Parietal lobe (tissue), 2 donors: ENCODE measurements around the gene REXO5. TPM values are rescaled to one million over a fixed set of nuclear protein-coding genes. Genes with fewer than 3 reads are reported as not detected.

Source experiments
- small RNA-seq: library from RNA; depleted of rRNA; stranded (forward); fragments of <200 nt; gene quantifications from one replicate; pipeline ENCODE3, GENCODE V24; 2014; ENCODE audit warnings: low replicate concordance
- total RNA-seq: library from RNA; depleted of rRNA; stranded (reverse); fragments of >200 nt; gene quantifications from one replicate; pipeline ENCODE4 v1.2.3, GENCODE V29; 2014

Gene REXO5, protein sequence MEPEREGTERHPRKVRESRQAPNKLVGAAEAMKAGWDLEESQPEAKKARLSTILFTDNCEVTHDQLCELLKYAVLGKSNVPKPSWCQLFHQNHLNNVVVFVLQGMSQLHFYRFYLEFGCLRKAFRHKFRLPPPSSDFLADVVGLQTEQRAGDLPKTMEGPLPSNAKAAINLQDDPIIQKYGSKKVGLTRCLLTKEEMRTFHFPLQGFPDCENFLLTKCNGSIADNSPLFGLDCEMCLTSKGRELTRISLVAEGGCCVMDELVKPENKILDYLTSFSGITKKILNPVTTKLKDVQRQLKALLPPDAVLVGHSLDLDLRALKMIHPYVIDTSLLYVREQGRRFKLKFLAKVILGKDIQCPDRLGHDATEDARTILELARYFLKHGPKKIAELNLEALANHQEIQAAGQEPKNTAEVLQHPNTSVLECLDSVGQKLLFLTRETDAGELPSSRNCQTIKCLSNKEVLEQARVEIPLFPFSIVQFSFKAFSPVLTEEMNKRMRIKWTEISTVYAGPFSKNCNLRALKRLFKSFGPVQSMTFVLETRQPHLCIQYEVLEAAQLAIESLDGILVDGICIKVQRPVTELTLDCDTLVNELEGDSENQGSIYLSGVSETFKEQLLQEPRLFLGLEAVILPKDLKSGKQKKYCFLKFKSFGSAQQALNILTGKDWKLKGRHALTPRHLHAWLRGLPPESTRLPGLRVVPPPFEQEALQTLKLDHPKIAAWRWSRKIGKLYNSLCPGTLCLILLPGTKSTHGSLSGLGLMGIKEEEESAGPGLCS
- total RNA-seq: 15.0 TPM

DNA sequence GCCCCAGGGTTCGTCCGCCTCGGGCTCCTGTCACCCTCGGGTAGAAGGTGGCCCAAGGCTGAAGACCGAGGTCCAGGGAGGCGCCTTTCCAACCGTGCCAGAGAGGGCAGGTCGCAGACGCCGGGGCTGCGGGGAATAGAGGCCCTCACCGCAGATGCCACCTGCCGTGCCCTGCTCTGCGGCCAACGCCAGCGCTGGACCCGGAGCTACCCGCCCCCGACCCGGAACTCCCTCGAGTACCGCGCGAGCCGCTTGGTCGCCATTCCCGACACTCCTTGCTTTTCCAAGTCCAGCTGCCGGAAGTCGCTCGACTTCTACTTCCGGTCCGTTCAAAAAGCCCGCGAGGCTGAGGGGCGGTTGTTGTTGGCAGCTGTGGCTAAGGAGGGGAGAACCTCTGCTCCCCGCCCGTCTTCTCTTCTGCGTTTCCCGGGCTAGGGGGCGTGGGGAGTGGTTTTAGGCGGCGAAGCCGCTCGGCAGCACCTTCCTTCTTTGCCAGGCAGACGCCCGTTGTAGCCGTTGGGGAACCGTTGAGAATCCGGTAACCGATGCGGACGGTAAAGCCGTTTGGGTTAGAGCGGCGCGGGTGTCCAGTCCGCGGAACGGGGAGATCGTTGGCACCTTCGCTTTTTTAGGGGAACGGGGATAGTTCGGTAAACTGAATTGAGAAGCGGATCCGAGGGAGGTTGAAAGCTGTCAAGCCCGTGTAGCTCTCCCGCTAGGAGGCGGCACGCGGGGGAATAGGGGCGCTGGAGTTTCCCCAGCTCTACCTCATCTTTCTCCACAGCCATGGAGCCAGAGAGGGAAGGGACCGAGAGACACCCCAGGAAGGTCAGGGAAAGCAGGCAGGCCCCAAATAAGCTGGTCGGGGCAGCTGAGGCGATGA is at the start of gene REXO5, which contains the start of gene ERI2:
TSS of gene REXO5 (plus strand) at position 360 of the 883 bp plus-strand sequence. CDS start at position 787, 427 bp downstream.
TSS of gene ERI2 (minus strand) at position 305 of the 883 bp plus-strand sequence. CDS start at position 263, 42 bp downstream.

GRCh38 chr16:20763461-20764232 is 42.7 kb upstream of the REXO5 start, which contains the start of gene ACSM3:
ACSM3 (plus strand) TSS chr16:20764014; CDS start chr16:20770035, 6,021 bp downstream.

Small RNA genes within 50 kb of the gene (small RNA-seq; reads per million reads assigned to genes)
- not detected for gene RF00618
- gene RNU6-944P: not detected

Other genes with a start within 250 kb of the REXO5 start
- not detected for gene ACSM2B, start 230.2 kb upstream of the REXO5 start, total RNA-seq
- not detected for gene ACSM1, start 108.8 kb upstream of the REXO5 start, total RNA-seq
- gene THUMPD1, start 64.7 kb upstream of the REXO5 start, total RNA-seq: 101 TPM
- gene ACSM3, start 42.5 kb upstream of the REXO5 start, total RNA-seq: under 0.01 TPM
- 24.1 TPM for gene ERI2, start 55 bp upstream of the REXO5 start, total RNA-seq
- gene DCUN1D3, start 93.8 kb downstream of the REXO5 start, total RNA-seq: 11.0 TPM
- gene LYRM1, start 94.2 kb downstream of the REXO5 start, total RNA-seq: 49.8 TPM